Measurements from ENCODE around the gene SPAST. TPM values are rescaled to one million over a fixed set of nuclear protein-coding genes. Genes with fewer than 3 reads are reported as not detected.

SPAST gene
- total RNA-seq, 4 donors from 2014 or later = 17.5 to 24.2 (median 20.1) TPM

DNA sequence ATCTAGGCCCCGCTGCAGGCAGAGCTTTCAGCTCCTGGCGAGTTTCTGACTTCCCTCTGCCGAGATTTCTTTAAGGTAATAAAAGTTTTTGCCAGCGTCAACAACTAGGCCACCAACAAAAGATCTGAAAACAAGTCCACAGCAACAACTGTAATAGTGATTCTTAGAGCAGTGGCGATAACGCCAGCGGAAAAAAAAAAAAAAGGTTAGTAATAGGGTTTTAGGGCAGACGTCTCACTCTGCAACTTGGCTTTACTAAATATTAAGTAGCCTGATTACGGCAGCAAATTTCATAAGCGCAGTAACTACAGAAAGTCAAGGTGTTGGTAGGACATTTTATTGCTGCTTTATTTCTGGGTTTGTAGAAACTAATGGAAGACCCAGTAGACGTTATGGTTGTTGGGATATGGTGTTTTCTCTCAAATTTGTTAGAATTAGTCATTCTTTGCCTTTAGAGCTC, 102.8 kb downstream of the SPAST start:
- H3K27ac ChIP-seq = peak overlapping the region; percentile 92
- WGBS = 3% methylated on average over 11 of the region's 11 CpGs
- no peaks in the 10 kb centered on the region for H3K9me3 ChIP-seq
- H3K27me3 ChIP-seq = no peaks in the 10 kb centered on the region
- no peak for TF ChIP-seq POLR2A (IDR thresholded peaks at IDR 0.05)
- no peak for TF ChIP-seq EP300 (IDR thresholded peaks at IDR 0.05)
- TF ChIP-seq, protein P1, sequence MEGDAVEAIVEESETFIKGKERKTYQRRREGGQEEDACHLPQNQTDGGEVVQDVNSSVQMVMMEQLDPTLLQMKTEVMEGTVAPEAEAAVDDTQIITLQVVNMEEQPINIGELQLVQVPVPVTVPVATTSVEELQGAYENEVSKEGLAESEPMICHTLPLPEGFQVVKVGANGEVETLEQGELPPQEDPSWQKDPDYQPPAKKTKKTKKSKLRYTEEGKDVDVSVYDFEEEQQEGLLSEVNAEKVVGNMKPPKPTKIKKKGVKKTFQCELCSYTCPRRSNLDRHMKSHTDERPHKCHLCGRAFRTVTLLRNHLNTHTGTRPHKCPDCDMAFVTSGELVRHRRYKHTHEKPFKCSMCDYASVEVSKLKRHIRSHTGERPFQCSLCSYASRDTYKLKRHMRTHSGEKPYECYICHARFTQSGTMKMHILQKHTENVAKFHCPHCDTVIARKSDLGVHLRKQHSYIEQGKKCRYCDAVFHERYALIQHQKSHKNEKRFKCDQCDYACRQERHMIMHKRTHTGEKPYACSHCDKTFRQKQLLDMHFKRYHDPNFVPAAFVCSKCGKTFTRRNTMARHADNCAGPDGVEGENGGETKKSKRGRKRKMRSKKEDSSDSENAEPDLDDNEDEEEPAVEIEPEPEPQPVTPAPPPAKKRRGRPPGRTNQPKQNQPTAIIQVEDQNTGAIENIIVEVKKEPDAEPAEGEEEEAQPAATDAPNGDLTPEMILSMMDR (IDR thresholded peaks at IDR 0.05) = no peak
- TF ChIP-seq POLR2AphosphoS5 (IDR thresholded peaks at IDR 0.05) = no peak
- DNase-seq (ENCODE audit: low spot score in 2 of 2) = no peak
- no peaks in the 10 kb centered on the region for H3K36me3 ChIP-seq
- peak overlapping the region; percentile 84 for H3K4me3 ChIP-seq
- peaks cover 11% of the 10 kb centered on the region for H3K4me1 ChIP-seq

DNA sequence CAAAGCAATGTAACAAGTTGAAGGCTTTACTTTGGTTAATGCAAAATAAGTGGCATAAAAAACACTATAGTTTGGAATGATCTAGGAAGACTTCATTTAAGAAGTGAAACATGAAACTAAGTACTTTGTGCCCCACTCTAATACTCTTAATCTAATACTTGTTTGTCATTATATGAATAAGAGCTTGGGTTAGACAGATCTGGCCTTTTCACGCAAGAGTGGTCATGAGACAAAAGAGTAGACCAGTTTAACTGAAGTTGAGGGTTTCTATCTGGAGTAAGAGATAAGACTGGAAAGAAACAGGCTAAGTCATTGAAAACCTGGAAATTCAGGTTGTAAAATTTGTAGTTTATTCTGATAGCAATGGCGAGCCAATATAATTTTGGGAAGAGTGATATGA, 105.2 kb downstream of the SPAST start:
- Histone ChIP-seq H3K36me3 (peaks cover 15% of the 10 kb centered on the region), H3K27me3 (no peaks in the 10 kb centered on the region), H3K9me3 (no peaks in the 10 kb centered on the region), H3K4me3 (no peak overlapping the region), H3K4me1 (peaks cover 11% of the 10 kb centered on the region), H3K27ac (no peak overlapping the region)
- DNase-seq (ENCODE audit: low spot score in 2 of 2) = no peak
- WGBS = 45% methylated on average over 2 of the region's 2 CpGs
- TF ChIP-seq EP300 (IDR thresholded peaks at IDR 0.05) (no peak), POLR2A (IDR thresholded peaks at IDR 0.05) (no peak), POLR2AphosphoS5 (IDR thresholded peaks at IDR 0.05) (no peak)
- TF ChIP-seq, protein P1 (IDR thresholded peaks at IDR 0.05) = no peak

DNA sequence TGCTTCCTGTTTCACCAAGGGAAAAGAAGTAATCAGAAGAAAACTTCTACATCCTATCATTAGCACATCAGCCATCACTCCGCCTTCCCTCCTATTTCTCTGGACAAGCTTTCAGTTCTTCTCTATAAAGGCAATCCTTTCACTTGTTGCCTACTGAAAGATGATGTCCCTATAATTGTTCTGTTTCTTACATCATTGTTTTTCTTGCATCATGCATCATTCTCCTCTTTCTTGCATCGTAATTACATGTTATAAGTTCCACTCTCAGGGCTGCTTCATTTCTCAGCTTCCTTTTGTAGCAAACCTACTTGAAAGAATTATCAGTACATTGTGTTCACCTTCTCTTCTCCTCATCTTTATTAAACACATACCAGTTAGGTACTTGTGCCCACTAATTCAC, 109.5 kb downstream of the SPAST start:
- no peak for DNase-seq (ENCODE audit: low spot score in 2 of 2)
- WGBS = 90% methylated on average over 2 of the region's 2 CpGs
- no peak overlapping the region for H3K4me3 ChIP-seq
- no peaks in the 10 kb centered on the region for H3K27me3 ChIP-seq
- H3K9me3 ChIP-seq = no peaks in the 10 kb centered on the region
- H3K36me3 ChIP-seq = peaks cover 45% of the 10 kb centered on the region
- no peaks in the 10 kb centered on the region for H3K4me1 ChIP-seq
- H3K27ac ChIP-seq = no peak overlapping the region
- TF ChIP-seq POLR2AphosphoS5 (IDR thresholded peaks at IDR 0.05) (no peak), EP300 (IDR thresholded peaks at IDR 0.05) (no peak), POLR2A (IDR thresholded peaks at IDR 0.05) (no peak)
- TF ChIP-seq, protein P1 (IDR thresholded peaks at IDR 0.05) = no peak

DNA sequence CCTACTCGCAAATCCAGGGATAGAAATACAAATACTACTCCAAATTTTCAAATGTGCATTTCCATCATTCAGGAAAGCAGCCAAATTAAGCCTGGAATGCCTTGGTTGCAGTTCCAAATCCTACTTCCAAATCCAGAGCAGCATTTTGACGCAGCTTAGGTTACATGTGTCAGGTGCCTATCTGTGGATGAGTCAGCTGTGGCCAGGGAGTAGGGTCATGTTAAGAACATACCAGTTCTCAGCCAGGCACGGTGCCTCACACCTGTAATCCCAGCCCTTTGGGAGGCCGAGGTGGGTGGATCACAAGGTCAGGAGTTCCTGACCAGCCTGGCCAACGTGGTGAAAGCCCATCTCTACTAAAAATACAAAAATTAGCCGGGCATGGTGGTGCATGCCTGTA, 119.3 kb downstream of the SPAST start:
- Histone ChIP-seq H3K4me3 (no peak overlapping the region), H3K27ac (no peak overlapping the region), H3K27me3 (no peaks in the 10 kb centered on the region), H3K36me3 (peaks cover 52% of the 10 kb centered on the region), H3K4me1 (no peaks in the 10 kb centered on the region), H3K9me3 (no peaks in the 10 kb centered on the region)
- WGBS = 95% methylated on average over 6 of the region's 6 CpGs
- TF ChIP-seq, protein P1 (IDR thresholded peaks at IDR 0.05) = no peak
- TF ChIP-seq POLR2A (IDR thresholded peaks at IDR 0.05) (no peak), POLR2AphosphoS5 (IDR thresholded peaks at IDR 0.05) (no peak), EP300 (IDR thresholded peaks at IDR 0.05) (no peak)
- DNase-seq (ENCODE audit: low spot score in 2 of 2) = no peak

DNA sequence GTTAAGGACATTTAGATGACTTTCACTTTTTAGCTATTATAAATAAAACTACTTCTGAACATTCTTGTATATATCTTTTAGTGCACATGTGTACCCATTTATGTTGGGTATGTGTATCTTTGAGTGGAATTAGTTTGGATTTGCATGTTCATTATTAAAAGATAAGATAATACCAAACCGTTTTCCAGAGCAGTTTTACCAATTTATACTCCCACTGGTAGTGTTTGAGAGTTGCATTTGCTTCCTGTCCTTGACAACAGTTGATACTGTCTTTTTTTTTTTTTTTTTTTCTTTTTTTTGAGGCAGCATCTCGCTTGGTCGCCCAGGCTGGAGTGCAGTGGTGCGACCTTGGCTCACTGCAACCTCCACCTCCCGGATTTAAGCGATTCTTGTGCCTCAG, 125.7 kb downstream of the SPAST start:
- Histone ChIP-seq H3K9me3 (no peaks in the 10 kb centered on the region), H3K27me3 (no peaks in the 10 kb centered on the region), H3K4me1 (no peaks in the 10 kb centered on the region), H3K36me3 (peaks cover 27% of the 10 kb centered on the region), H3K4me3 (no peak overlapping the region), H3K27ac (no peak overlapping the region)
- DNase-seq (ENCODE audit: low spot score in 2 of 2) = no peak
- 94% methylated on average over 6 of the region's 6 CpGs for WGBS
- TF ChIP-seq POLR2AphosphoS5 (IDR thresholded peaks at IDR 0.05) = no peak

DNA sequence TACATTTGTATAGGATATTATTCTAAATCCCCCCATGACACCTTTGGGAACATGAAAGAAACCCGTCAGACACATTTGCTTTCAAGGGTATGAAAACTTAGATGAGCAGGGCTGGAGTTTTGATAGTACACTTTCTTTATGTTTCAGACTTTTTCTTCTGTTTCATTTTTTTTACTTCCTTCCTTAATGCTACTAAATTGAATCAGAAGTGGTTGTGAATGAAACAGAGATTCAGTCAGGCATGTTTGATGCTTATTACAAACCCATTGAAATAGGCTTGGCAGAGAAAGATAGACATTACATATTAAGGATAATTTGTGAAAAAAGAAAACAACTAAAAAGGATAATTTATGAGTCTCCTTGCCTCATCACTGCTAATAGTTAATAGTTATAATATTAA, 129.1 kb downstream of the SPAST start:
- no peak for DNase-seq (ENCODE audit: low spot score in 2 of 2)
- Histone ChIP-seq H3K4me3 (no peak overlapping the region), H3K27ac (no peak overlapping the region), H3K27me3 (no peaks in the 10 kb centered on the region), H3K36me3 (peaks cover 7% of the 10 kb centered on the region), H3K4me1 (no peaks in the 10 kb centered on the region), H3K9me3 (no peaks in the 10 kb centered on the region)
- 79% methylated on average over 1 of the region's 1 CpG for WGBS
- TF ChIP-seq POLR2AphosphoS5 (IDR thresholded peaks at IDR 0.05) (no peak), EP300 (IDR thresholded peaks at IDR 0.05) (no peak), POLR2A (IDR thresholded peaks at IDR 0.05) (no peak)
- TF ChIP-seq, protein P1 (IDR thresholded peaks at IDR 0.05) = no peak

Data from suprapubic skin (tissue), 4 donors.